Uterus (tissue), 2 donors: ENCODE measurements around the gene CCL5.

Experiments used
- CTCF ChIP-seq, 4 experiments: fragments of 200-600 bp in 2 of 4; fragments of 450-650 bp in 2 of 4; sonication (generic) in 2 of 4; IDR thresholded peaks; one replicate each; pipeline ENCODE4 v1.5.1; 2016 to 2019; ENCODE audit warnings: antibody characterized with exemption in 4 of 4, mild to moderate bottlenecking in 2 of 4, moderate library complexity in 1 of 4
- POLR2A ChIP-seq, 2 donors: fragments of 450-650 bp; IDR thresholded peaks; one replicate each; pipeline ENCODE4 v1.6.1; 2016; ENCODE audit warnings: antibody characterized with exemption in 2 of 2, mild to moderate bottlenecking in 1 of 2, moderate library complexity in 1 of 2

GRCh38 chr17:35898283-35899070, 18.3 kb upstream of the CCL5 start:
- TF ChIP-seq POLR2A (IDR thresholded peaks at IDR 0.05) (no peak), CTCF (IDR thresholded peaks at IDR 0.05) (no peak)
